Measurements from ENCODE around the gene ACE. TPM values are rescaled to one million over a fixed set of nuclear protein-coding genes. Genes with fewer than 3 reads are reported as not detected.
"Not testable (repeated sequence)": the region's sequence is repeated elsewhere in the genome, so short reads cannot be mapped to it uniquely, and the experiment has no call there.

ACE gene
- total RNA-seq, 4 donors from 2014 or later = 3.1 to 5.8 (median 4.2) TPM

DNA sequence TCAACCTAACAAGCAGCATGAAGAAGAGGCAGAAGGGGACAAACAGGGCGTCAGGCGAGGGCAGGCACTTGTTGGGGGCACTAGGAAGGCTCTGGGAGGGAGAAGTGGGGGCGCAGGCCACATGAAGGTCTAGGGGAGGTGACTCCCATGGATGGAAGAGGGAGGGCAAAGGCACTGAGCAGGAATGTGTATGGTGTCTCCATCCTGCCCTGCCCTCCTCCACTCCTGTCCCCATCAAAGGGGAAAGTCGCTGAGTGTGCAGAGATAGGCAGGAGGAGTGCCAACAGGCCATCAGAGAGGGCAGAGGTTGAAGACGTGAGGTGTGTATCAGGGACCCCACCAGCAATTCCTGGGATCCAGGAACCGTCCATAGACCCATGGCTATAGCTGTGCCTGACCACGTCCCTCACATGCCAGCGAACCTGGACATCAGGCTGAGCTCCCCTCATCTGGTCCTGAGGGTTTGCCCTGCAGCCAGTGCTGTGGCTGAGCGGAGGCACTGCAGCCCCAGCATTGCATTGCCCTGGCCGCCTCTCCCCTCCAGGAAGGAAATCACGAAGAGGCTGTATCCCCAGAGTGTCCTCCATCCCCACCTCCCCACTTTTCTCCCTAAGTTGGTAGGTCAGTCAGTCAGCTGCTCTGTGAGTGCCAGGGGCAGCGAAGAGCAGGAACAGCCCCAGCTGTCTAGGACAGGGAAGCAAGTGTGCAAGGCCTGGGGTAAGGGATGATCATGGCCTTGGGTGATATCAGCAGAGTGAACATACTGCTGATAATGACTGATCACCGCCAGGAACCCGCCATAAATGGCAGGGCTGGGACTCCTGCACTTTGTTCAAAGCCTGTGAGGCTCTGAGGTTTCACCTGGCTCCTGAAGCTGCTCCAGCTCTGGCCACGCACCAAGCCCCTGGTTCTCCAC lies 24.6 kb upstream of the ACE start:
- Histone ChIP-seq H3K36me3 (no peaks in the 10 kb centered on the region), H3K4me1 (peaks cover 7 to 44% (median 13%) of the 10 kb centered on the region in 3 donors), H3K4me3 (no peak overlapping the region), H3K9me3 (no peaks in the 10 kb centered on the region), H3K27ac (no peak overlapping the region), H3K27me3 (peaks cover 0 to 27% (median 0%) of the 10 kb centered on the region in 4 donors)
- intact Hi-C loops (cut with DNase I) = no loop called here
- DNase-seq = no peak
- WGBS, 2 donors = 76 to 86% methylated on average over 7 to 11 of the region's 15 CpGs
- TF ChIP-seq POLR2A (IDR thresholded peaks at IDR 0.05) = no peak
- TF ChIP-seq, protein P1, sequence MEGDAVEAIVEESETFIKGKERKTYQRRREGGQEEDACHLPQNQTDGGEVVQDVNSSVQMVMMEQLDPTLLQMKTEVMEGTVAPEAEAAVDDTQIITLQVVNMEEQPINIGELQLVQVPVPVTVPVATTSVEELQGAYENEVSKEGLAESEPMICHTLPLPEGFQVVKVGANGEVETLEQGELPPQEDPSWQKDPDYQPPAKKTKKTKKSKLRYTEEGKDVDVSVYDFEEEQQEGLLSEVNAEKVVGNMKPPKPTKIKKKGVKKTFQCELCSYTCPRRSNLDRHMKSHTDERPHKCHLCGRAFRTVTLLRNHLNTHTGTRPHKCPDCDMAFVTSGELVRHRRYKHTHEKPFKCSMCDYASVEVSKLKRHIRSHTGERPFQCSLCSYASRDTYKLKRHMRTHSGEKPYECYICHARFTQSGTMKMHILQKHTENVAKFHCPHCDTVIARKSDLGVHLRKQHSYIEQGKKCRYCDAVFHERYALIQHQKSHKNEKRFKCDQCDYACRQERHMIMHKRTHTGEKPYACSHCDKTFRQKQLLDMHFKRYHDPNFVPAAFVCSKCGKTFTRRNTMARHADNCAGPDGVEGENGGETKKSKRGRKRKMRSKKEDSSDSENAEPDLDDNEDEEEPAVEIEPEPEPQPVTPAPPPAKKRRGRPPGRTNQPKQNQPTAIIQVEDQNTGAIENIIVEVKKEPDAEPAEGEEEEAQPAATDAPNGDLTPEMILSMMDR (IDR thresholded peaks at IDR 0.05) = no peak

GRCh38 chr17:63452962-63453551 lies 23.8 kb upstream of the ACE start:
- peaks cover 0 to 27% (median 0%) of the 10 kb centered on the region in 4 donors for H3K27me3 ChIP-seq
- H3K9me3 ChIP-seq = no peaks in the 10 kb centered on the region
- H3K4me3 ChIP-seq = no peak overlapping the region
- no peaks in the 10 kb centered on the region for H3K36me3 ChIP-seq
- intact Hi-C loops (cut with DNase I) = no loop called here
- peaks cover 0 to 37% (median 5%) of the 10 kb centered on the region in 3 donors for H3K4me1 ChIP-seq
- no peak for TF ChIP-seq POLR2A (IDR thresholded peaks at IDR 0.05)
- TF ChIP-seq, protein P1 (IDR thresholded peaks at IDR 0.05) = no peak
- no peak overlapping the region for H3K27ac ChIP-seq
- DNase-seq = no peak
- 23 to 46% methylated on average over 2 to 3 of the region's 7 CpGs for WGBS, 2 donors

DNA sequence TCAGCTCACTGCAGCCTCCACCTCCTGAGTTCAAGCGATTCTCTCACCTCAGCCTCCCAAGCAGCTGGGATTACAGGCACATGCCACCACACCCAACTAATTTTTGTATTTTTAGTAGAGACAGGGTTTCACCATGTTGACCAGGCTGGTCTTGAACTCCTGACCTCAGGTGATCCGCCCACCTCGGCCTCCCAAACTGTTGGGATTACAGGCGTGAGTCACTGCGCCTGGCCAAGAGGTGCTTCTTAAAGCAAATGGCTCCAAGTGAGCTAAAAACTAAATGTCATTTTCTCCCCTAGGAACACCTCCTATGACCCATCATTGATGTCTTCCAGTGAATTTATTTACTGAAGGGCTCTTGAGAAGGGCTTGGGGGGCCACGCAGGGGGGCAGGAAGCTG lies 22.5 kb upstream of the ACE start:
- H3K4me1 ChIP-seq = peaks cover 0 to 26% (median 3%) of the 10 kb centered on the region in 3 donors
- intact Hi-C loops (cut with DNase I); DNase-seq; H3K4me3 ChIP-seq; H3K9me3 ChIP-seq; H3K36me3 ChIP-seq; H3K27ac ChIP-seq: not testable (repeated sequence)
- H3K27me3 ChIP-seq = peaks cover 0 to 27% (median 0%) of the 10 kb centered on the region in 4 donors
- 56 to 72% methylated on average over 5 of the region's 6 CpGs for WGBS, 2 donors

DNA sequence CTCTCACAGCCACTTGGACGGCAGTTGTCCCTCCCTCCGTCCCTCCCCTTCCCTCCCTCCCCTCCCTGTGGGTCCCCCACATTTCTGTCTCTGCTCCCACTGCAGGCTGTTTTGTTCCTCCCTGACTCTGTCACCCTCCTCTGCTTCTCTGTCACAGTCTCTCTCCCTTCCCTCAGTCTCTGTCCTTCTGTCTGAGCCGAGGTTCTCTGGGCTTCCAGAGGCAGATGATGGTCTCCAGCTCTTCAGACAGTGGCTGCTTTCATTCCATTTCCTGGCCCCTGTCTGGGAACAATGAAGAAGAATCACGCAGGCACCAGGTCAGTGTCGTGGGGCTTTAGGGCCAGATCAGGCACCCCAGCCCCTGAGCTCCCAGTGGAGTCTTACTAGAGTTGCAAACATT lies 21.9 kb upstream of the ACE start:
- TF ChIP-seq POLR2A (IDR thresholded peaks at IDR 0.05) = no peak
- TF ChIP-seq, protein P1 (IDR thresholded peaks at IDR 0.05) = no peak
- WGBS, 2 donors = 66 to 68% methylated on average over 5 of the region's 5 CpGs
- intact Hi-C loops (cut with DNase I) = no loop called here
- Histone ChIP-seq H3K4me1 (peaks cover 0 to 23% (median 5%) of the 10 kb centered on the region in 3 donors), H3K27ac (no peak overlapping the region), H3K9me3 (no peaks in the 10 kb centered on the region), H3K4me3 (no peak overlapping the region), H3K36me3 (no peaks in the 10 kb centered on the region), H3K27me3 (peaks cover 0 to 30% (median 0%) of the 10 kb centered on the region in 4 donors)
- no peak for DNase-seq

DNA sequence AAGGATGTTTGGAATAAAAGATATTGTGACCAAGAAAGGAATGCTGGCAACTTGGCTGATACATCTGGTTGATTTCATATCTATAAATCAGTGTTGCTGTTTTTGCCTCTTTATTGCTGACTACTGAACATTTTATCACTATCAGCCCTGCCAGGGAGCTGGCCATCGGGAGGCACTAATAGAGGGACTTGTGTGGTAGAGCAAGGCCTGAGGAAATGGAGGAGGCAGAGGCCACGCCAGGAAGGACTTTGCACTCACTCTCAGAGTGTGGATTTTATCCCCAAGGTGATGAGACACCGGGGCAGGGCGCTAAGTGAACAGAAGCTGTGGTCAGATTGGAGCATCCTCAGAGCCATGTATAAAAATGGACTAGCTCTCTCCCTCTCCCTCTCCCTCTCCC lies 21.4 kb upstream of the ACE start:
- no peaks in the 10 kb centered on the region for H3K9me3 ChIP-seq
- H3K4me1 ChIP-seq = peaks cover 0 to 23% (median 8%) of the 10 kb centered on the region in 3 donors
- intact Hi-C loops (cut with DNase I) = no loop called here
- no peak for TF ChIP-seq POLR2A (IDR thresholded peaks at IDR 0.05)
- H3K27me3 ChIP-seq = peaks cover 0 to 32% (median 0%) of the 10 kb centered on the region in 4 donors
- WGBS, 2 donors = 57 to 67% methylated on average over 4 of the region's 4 CpGs
- H3K27ac ChIP-seq = no peak overlapping the region
- H3K36me3 ChIP-seq = no peaks in the 10 kb centered on the region
- no peak overlapping the region for H3K4me3 ChIP-seq
- DNase-seq = no peak

DNA sequence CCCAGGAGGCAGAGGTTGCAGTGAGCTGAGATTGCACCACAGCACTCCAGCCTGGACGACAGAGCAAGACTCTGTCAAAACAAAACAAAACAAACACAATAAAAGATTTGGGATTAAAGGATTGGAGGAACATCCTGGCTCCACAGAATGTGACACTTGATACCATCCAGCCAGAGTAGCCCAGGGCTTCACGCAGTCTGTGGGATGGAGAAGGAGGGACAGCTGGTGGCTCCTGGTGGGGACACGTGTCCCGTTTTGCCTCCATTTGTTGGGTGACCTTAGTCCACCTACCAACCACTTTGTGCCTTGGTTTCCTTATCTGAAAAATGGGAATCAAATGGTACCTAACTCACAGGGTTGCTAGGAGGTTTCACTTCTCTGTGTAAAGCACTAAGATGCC lies 18.4 kb upstream of the ACE start:
- TF ChIP-seq, protein P1 (IDR thresholded peaks at IDR 0.05) = no peak
- no peak for TF ChIP-seq POLR2A (IDR thresholded peaks at IDR 0.05)
- intact Hi-C loops (cut with DNase I) = no loop called here
- Histone ChIP-seq H3K9me3 (no peaks in the 10 kb centered on the region), H3K4me1 (peaks cover 0 to 40% (median 21%) of the 10 kb centered on the region in 3 donors), H3K36me3 (no peaks in the 10 kb centered on the region), H3K27ac (no peak overlapping the region), H3K4me3 (no peak overlapping the region), H3K27me3 (peaks cover 0 to 20% (median 0%) of the 10 kb centered on the region in 4 donors)
- DNase-seq = no peak
- WGBS, 2 donors = 78 to 79% methylated on average over 4 of the region's 4 CpGs

Data from esophagus squamous epithelium (tissue), 5 donors.